Measurements from ENCODE around the gene TIMM23.

DNA sequence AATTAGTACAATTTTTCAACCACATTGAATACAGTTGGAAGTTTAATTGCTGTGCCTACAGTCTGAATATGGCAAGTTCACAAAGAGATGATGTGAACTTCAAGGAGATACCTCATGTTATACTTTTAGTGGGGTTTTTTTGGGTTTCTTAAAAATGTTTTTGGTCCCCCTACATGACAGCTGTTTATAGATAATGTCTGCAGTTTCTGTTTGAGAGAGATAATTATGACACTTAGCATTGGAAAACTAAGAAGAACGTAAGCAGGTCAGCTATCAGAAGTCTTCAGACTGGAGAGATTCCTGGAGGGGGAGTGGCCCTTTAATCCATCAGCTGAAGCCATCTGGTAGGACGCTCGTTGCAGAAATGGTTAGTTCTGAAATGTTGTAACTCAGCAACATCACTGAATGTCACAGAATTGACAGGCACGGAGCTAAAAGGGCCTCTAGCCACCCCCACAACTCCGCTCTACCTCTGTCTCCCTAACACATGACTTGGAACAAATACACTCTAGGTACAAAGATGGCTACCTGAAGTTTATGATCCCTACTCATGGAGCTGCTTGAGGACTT lies 29.0 kb downstream of the TIMM23 start:
- TF ChIP-seq, protein P1, sequence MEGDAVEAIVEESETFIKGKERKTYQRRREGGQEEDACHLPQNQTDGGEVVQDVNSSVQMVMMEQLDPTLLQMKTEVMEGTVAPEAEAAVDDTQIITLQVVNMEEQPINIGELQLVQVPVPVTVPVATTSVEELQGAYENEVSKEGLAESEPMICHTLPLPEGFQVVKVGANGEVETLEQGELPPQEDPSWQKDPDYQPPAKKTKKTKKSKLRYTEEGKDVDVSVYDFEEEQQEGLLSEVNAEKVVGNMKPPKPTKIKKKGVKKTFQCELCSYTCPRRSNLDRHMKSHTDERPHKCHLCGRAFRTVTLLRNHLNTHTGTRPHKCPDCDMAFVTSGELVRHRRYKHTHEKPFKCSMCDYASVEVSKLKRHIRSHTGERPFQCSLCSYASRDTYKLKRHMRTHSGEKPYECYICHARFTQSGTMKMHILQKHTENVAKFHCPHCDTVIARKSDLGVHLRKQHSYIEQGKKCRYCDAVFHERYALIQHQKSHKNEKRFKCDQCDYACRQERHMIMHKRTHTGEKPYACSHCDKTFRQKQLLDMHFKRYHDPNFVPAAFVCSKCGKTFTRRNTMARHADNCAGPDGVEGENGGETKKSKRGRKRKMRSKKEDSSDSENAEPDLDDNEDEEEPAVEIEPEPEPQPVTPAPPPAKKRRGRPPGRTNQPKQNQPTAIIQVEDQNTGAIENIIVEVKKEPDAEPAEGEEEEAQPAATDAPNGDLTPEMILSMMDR (conservative IDR thresholded peaks at IDR 0.05 in 1 of 2, IDR thresholded peaks at IDR 0.05 in 1 of 2; ENCODE audit: low read depth in 1 of 2, low read length in 2 of 2), result no peak
- no peak for TF ChIP-seq EZH2 (IDR thresholded peaks at IDR 0.05; ENCODE audit: low read length, missing control alignments)

Measured in fibroblast of lung (primary cell).